Measurements from ENCODE around the gene LRRC72.

- TF ChIP-seq POLR2AphosphoS5 (IDR thresholded peaks at IDR 0.05; ENCODE audit: low read depth, low read length) (no peak), TAF1 (IDR thresholded peaks at IDR 0.05; ENCODE audit: borderline replicate concordance, low read depth, low read length) (no peak)
Observed at GRCh38 chr7:16598015-16598414, 71.4 kb downstream of the LRRC72 start.

Measured in GM12892 (cell line).